Heart left ventricle (tissue), 16 donors: Measurements from ENCODE around the gene TMEM145. TPM values are rescaled to one million over a fixed set of nuclear protein-coding genes. Genes with fewer than 3 reads are reported as not detected.

ENCODE experiments used
- ATAC-seq, 4 donors: fragments of 200-7000 bp; cut with Tn5 transposase; one replicate each; pipeline ENCODE4 v1.9.1; 2020 to 2022; ENCODE audit warnings: moderate library complexity in 4 of 4, mild to moderate bottlenecking in 3 of 4, moderate number of reproducible peaks in 1 of 4
- DNase-seq, 5 donors: peaks; one replicate each; pipeline ENCODE4 v3.0.0-alpha.2; 2020
- H3K27ac ChIP-seq, 12 donors: fragments of 200-600 bp; sonication (generic) in 4 of 12; one replicate each; pipeline versions ENCODE4 v1.5.0 to v1.8.0; 2016 to 2022; ENCODE audit warnings: mild to moderate bottlenecking in 2 of 12
- H3K27me3 ChIP-seq, 9 donors: fragments of 200-600 bp; sonication (generic) in 2 of 9; one replicate each; pipeline versions ENCODE4 v1.5.1 to v1.8.0; 2016 to 2022; ENCODE audit warnings: mild to moderate bottlenecking in 3 of 9
- H3K36me3 ChIP-seq, 9 donors: fragments of 200-600 bp; sonication (generic) in 2 of 9; one replicate each; pipeline versions ENCODE4 v1.5.0 to v1.8.0; 2018 to 2022; ENCODE audit warnings: mild to moderate bottlenecking in 2 of 9
- H3K4me1 ChIP-seq, 12 donors: fragments of 200-600 bp; sonication (generic) in 4 of 12; one replicate each; pipeline versions ENCODE4 v1.5.0 to v1.8.0; 2016 to 2022; ENCODE audit warnings: mild to moderate bottlenecking in 3 of 12
- H3K4me3 ChIP-seq, 12 donors: fragments of 200-600 bp; sonication (generic) in 4 of 12; one replicate each; pipeline versions ENCODE4 v1.5.0 to v1.8.0; 2017 to 2022; ENCODE audit warnings: mild to moderate bottlenecking in 9 of 12, moderate library complexity in 4 of 12
- H3K9me3 ChIP-seq, 12 donors: fragments of 200-600 bp; sonication (generic) in 4 of 12; one replicate each; pipeline versions ENCODE4 v1.5.0 to v1.8.0; 2016 to 2022; ENCODE audit warnings: mild to moderate bottlenecking in 1 of 12
- POLR2A ChIP-seq, 2 donors: fragments of 450-650 bp; IDR thresholded peaks; one replicate each; pipeline ENCODE4 v1.6.1; 2017; ENCODE audit warnings: antibody characterized with exemption in 2 of 2, mild to moderate bottlenecking in 2 of 2, moderate library complexity in 2 of 2
- WGBS, 4 donors: extraction: QIAGEN DNeasy Blood & Tissue Kit in 2 of 4; methylation state at CpG; one replicate each; pipeline versions ENCODE4 v1.1.5 to v1.1.7; 2013 to 2018; 5-methylcytosine and 5-hydroxymethylcytosine counted together
- intact Hi-C, 10 donors: fragments of 100-400 bp; cut with DNase I; formaldehyde crosslinking; loops; one replicate each; pipeline versions ENCODE4 v1.11.1 to v1.14.2; 2022
- polyA plus RNA-seq, 2 donors: library from polyadenylated mRNA; stranded (reverse); fragments of 200-250 nt; gene quantifications; one replicate each; pipeline ENCODE4 v1.2.3, GENCODE V29; 2013
- total RNA-seq, 9 donors: library from RNA; depleted of rRNA in 2 of 9; stranded (reverse); fragments of >200 nt in 2 of 9; fragmentation: NEBNext Ultra II Directional in 3 of 9; extraction: Animal tissue kit (Norgen Biotek cat#: 25700) in 3 of 9; gene quantifications; one replicate each; pipeline versions ENCODE4 v1.1.0 to v1.2.4, GENCODE V29; 2016 to 2023
- TF ChIP-seq, protein P1 (sequence below), 12 donors: fragments of 200-600 bp; sonication (generic) in 4 of 12; IDR thresholded peaks; one replicate each; pipeline versions ENCODE4 v1.5.0 to v1.8.0; 2018 to 2022; ENCODE audit warnings: antibody characterized with exemption in 12 of 12, mild to moderate bottlenecking in 5 of 12
- donor health status: ischemic (EF 13 %, LVEDD 7.1; RV severe dilation, severe dysfunction).
- donor health status: healthy with polysubstance abuse.
- donor health status: DM: no; HTN: yes; CAD: no.
- donor health status: DM: no; HTN: no; CAD: no.
- donor health status: ischemic (EF 25% LVEDD 6.9; RV normal size, moderate dysfunction).
- donor health status: ischemic (EF 25% LVEDD 5.7; RV mildly dilated, moderate dysfunction).
- donor health status: healthy.
- donor health status: DM: yes; HTN: yes; CAD: no.
- donor health status: ischemic (EF 35%, LVEDD 5.7; RV mildly dilated, moderate dysfunction).
- donor health status: nonischemic (EF 11% LVEDD 7.7; RV severe dilation, severe dysfunction).
- donor health status: DM: yes; HTN: yes; CAD: no.
- donor health status: PGD.
- donor health status: ischemic (EF 29% LVEDD 5.4; RV normal size, mild dysfunction).
- donor health status: nonischemic (EF 23%, LVEDD 6.1; RV moderate dilation, normal function).

The TMEM145 gene
- total and polyA plus RNA-seq, 11 donors: 0.11 to 0.27 (median 0.17) TPM; not detected in 7

DNA sequence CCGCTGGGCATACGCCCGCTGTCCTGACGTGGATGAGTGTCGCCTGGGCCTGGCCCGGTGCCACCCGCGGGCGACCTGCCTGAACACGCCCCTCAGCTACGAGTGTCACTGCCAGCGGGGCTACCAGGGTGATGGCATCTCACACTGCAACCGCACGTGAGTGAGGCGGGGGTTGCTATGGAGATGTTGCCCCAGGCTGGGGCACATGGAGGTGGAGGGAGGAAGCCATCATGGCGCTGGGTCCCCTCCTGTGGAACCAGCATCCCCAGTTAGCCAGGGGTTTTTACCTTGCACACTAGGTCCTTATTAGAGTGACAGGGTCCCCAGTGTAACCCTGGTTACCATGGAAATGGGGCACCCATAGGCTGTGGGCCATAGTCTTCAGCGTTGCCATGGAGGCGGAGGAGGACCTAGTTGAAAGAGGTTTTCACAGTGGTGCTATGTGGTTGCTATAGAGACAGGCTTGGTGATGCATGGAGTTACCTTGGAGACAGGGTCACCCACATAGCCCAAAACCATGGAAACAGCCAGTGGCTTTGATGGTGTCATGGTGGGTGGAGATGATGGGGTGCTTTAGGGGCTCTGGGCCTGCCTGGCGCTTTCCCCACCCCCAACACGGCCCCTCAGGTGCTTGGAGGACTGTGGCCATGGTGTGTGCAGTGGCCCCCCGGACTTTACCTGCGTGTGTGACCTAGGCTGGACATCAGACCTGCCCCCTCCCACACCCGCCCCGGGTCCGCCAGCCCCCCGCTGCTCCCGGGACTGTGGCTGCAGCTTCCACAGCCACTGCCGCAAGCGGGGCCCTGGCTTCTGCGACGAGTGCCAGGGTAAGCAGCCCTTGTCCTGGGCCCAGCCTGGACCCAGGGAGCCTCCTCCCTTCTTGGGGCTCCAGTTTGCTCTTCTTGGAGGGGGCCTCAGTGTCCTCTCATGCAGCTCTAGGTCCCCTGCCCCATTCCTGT, 39.5 kb downstream of the TMEM145 start:
- intact Hi-C loops: no loop called here
- Histone ChIP-seq H3K9me3 (no peaks in the 10 kb centered on the region), H3K4me1 (no peaks in the 10 kb centered on the region), H3K27me3 (no peaks in the 10 kb centered on the region), H3K36me3 (peaks cover 0 to 83% (median 70%) of the 10 kb centered on the region in 9 donors), H3K27ac (no peak overlapping the region), H3K4me3 (no peak overlapping the region)
- WGBS, 4 donors: 87 to 92% (median 90%) methylated on average over 15 to 31 of the region's 31 CpGs
- no peak for TF ChIP-seq POLR2A (IDR thresholded peaks at IDR 0.05)
- TF ChIP-seq, protein P1, sequence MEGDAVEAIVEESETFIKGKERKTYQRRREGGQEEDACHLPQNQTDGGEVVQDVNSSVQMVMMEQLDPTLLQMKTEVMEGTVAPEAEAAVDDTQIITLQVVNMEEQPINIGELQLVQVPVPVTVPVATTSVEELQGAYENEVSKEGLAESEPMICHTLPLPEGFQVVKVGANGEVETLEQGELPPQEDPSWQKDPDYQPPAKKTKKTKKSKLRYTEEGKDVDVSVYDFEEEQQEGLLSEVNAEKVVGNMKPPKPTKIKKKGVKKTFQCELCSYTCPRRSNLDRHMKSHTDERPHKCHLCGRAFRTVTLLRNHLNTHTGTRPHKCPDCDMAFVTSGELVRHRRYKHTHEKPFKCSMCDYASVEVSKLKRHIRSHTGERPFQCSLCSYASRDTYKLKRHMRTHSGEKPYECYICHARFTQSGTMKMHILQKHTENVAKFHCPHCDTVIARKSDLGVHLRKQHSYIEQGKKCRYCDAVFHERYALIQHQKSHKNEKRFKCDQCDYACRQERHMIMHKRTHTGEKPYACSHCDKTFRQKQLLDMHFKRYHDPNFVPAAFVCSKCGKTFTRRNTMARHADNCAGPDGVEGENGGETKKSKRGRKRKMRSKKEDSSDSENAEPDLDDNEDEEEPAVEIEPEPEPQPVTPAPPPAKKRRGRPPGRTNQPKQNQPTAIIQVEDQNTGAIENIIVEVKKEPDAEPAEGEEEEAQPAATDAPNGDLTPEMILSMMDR (IDR thresholded peaks at IDR 0.05): no peak
- ATAC-seq (no peak), DNase-seq (no peak)

DNA sequence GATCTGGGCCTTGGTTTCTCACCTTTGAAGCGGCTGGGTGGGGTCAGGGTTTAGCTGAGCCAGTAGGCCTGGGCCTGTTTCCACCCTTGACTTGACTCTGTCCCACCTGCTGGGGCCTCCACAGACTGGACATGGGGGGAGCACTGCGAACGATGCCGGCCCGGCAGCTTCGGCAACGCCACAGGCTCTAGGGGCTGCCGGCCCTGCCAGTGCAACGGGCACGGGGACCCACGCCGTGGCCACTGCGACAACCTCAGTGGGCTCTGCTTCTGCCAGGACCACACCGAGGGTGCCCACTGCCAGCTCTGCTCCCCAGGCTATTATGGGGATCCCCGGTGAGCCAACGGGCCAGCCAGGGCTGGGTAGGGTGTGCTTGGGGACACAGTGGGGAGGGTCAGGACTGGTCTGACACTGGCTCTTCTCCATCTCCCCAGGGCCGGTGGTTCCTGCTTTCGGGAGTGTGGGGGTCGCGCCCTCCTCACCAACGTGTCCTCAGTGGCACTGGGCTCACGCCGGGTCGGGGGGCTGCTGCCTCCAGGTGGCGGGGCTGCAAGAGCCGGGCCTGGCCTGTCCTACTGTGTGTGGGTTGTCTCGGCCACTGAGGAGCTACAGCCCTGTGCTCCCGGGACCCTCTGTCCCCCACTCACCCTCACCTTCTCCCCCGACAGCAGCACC, 40.4 kb downstream of the TMEM145 start:
- 95 to 96% (median 95%) methylated on average over 17 to 29 of the region's 29 CpGs for WGBS, 4 donors
- DNase-seq: no peak
- no peak for ATAC-seq
- no peak for TF ChIP-seq POLR2A (IDR thresholded peaks at IDR 0.05)
- H3K27ac ChIP-seq: no peak overlapping the region
- no peaks in the 10 kb centered on the region for H3K27me3 ChIP-seq
- no peak overlapping the region for H3K4me3 ChIP-seq
- H3K36me3 ChIP-seq: peaks cover 0 to 82% (median 68%) of the 10 kb centered on the region in 9 donors
- H3K9me3 ChIP-seq: no peaks in the 10 kb centered on the region
- no peaks in the 10 kb centered on the region for H3K4me1 ChIP-seq
- intact Hi-C loops: no loop called here

DNA sequence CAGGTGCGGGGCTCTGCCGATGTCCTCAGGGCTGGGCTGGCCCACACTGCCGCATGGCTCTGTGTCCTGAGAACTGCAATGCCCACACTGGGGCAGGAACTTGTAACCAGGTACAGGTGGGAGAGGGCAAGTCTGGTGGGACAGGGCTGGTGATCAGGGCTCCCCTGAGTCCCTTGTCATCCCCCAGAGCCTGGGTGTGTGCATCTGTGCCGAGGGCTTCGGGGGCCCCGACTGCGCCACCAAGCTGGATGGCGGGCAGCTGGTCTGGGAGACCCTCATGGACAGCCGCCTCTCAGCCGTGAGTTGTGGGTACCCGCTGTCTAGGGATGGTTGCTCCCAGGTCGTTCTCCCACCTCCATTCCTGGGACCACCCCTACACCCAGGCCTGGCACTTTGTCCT, 42.8 kb downstream of the TMEM145 start:
- no peak for DNase-seq
- TF ChIP-seq POLR2A (IDR thresholded peaks at IDR 0.05): no peak
- TF ChIP-seq, protein P1 (IDR thresholded peaks at IDR 0.05): no peak
- no peak for ATAC-seq

DNA sequence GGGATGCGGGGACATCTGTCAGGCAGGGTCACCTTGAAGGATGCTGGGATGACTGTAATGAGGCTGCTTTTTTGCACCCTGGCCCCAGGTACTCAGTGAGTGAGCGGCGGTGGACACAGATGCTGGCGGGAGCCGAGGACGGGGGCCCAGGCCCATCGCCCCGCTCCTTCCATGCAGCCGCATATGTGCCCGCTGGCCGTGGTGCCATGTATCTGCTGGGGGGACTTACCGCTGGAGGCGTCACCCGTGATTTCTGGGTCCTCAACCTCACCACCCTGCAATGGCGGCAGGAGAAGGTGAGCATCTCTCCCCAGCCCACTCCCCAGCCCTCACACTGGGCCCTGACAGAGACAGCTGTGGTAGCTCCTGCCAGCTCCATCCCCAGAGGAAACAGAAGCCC, 43.6 kb downstream of the TMEM145 start:
- Histone ChIP-seq H3K27me3 (no peaks in the 10 kb centered on the region), H3K9me3 (no peaks in the 10 kb centered on the region), H3K27ac (no peak overlapping the region), H3K4me3 (no peak overlapping the region), H3K36me3 (peaks cover 0 to 91% (median 81%) of the 10 kb centered on the region in 9 donors), H3K4me1 (no peaks in the 10 kb centered on the region)
- TF ChIP-seq, protein P1 (IDR thresholded peaks at IDR 0.05): no peak
- no peak for TF ChIP-seq POLR2A (IDR thresholded peaks at IDR 0.05)
- intact Hi-C loops: no loop called here
- no peak for DNase-seq
- WGBS, 4 donors: 97 to 98% (median 98%) methylated on average over 14 to 15 of the region's 15 CpGs
- ATAC-seq: no peak

More for the DNA sequence above, 42.8 kb downstream of the TMEM145 start:
- H3K4me3 ChIP-seq: no peak overlapping the region
- H3K36me3 ChIP-seq: peaks cover 0 to 87% (median 80%) of the 10 kb centered on the region in 9 donors
- intact Hi-C loops: no loop called here
- H3K27ac ChIP-seq: no peak overlapping the region
- no peaks in the 10 kb centered on the region for H3K9me3 ChIP-seq
- H3K4me1 ChIP-seq: no peaks in the 10 kb centered on the region
- WGBS, 4 donors: 91 to 100% (median 96%) methylated on average over 8 to 12 of the region's 12 CpGs
- no peaks in the 10 kb centered on the region for H3K27me3 ChIP-seq
